HepG2 (cell line): ENCODE measurements around the gene SLC25A45. TPM values are rescaled to one million over a fixed set of nuclear protein-coding genes. Genes with fewer than 3 reads are reported as not detected.
A peak's percentile ranks its signal among the peaks of the same experiment; 100 is the strongest.

Experiments
- ARNTL ChIP-seq: sonication (generic); formaldehyde crosslinking; IDR thresholded peaks from 2 replicates; pipeline ENCODE4 v1.4.0; 2020; ENCODE audit warnings: mild to moderate bottlenecking, missing genetic modification reagents
- ATF3 ChIP-seq: sonication (generic); formaldehyde crosslinking; IDR thresholded peaks from 2 replicates; pipeline ENCODE4 v1.4.0; 2020; ENCODE audit warnings: missing genetic modification reagents
- CEBPZ ChIP-seq: IDR thresholded peaks from 2 replicates; pipeline ENCODE4 v1.6.1; 2012; ENCODE audit warnings: low read length, improper control_type of control experiment
- HMGA1 ChIP-seq: sonication (generic); formaldehyde crosslinking; conservative IDR thresholded peaks from 2 replicates; pipeline ENCODE4 v1.4.0; 2020; ENCODE audit warnings: missing genetic modification reagents
- IRF1 ChIP-seq: sonication (generic); formaldehyde crosslinking; IDR thresholded peaks from 2 replicates; pipeline ENCODE4 v1.4.0; 2020; ENCODE audit warnings: low read depth, mild to moderate bottlenecking, missing genetic modification reagents
- MED8 ChIP-seq: sonication (generic); formaldehyde crosslinking; IDR thresholded peaks from 2 replicates; pipeline ENCODE4 v1.8.1; 2023; ENCODE audit warnings: mild to moderate bottlenecking, missing genetic modification reagents; ENCODE audit not compliant: insufficient replicate concordance
- PHF8 ChIP-seq: sonication (generic); formaldehyde crosslinking; IDR thresholded peaks from 2 replicates; pipeline ENCODE4 v1.5.0; 2020; ENCODE audit warnings: missing genetic modification reagents
- PPARG ChIP-seq: conservative IDR thresholded peaks from 2 replicates; pipeline ENCODE4 v1.6.1; 2016; ENCODE audit warnings: missing biosample characterization, missing genetic modification reagents
- RARG ChIP-seq: sonication (generic); formaldehyde crosslinking; IDR thresholded peaks from 2 replicates; pipeline ENCODE4 v1.4.0; 2020; ENCODE audit warnings: low read depth, mild to moderate bottlenecking, missing genetic modification reagents
- RFX3 ChIP-seq: IDR thresholded peaks from 2 replicates; pipeline ENCODE4 v1.6.1; 2016; ENCODE audit warnings: missing biosample characterization, missing genetic modification reagents
- SCMH1 ChIP-seq: sonication (generic); formaldehyde crosslinking; IDR thresholded peaks from 2 replicates; pipeline ENCODE4 v1.9.0; 2021; ENCODE audit warnings: missing genetic modification reagents, mild to moderate bottlenecking, borderline replicate concordance
- SMARCE1 ChIP-seq: fragments of 450-650 bp; IDR thresholded peaks from 2 replicates; pipeline ENCODE4 v1.6.1; 2017; ENCODE audit warnings: borderline replicate concordance
- U2AF1 ChIP-seq: fragments of 200-400 bp; formaldehyde crosslinking; optimal IDR thresholded peaks from 2 replicates; pipeline ENCODE3; 2017; ENCODE audit warnings: mild to moderate bottlenecking, low read depth, low read length
- XRCC5 ChIP-seq: fragments of 200-400 bp; formaldehyde crosslinking; optimal IDR thresholded peaks from 2 replicates; pipeline ENCODE3; 2017; ENCODE audit warnings: mild to moderate bottlenecking, low read length
- ZNF329 ChIP-seq: sonication (generic); formaldehyde crosslinking; IDR thresholded peaks from 2 replicates; pipeline ENCODE4 v1.9.0; 2021; ENCODE audit warnings: low read depth, mild to moderate bottlenecking, missing genetic modification reagents
- ZNF383 ChIP-seq: sonication (generic); formaldehyde crosslinking; IDR thresholded peaks from 2 replicates; pipeline ENCODE4 v1.4.0; 2020; ENCODE audit warnings: missing genetic modification reagents, mild to moderate bottlenecking, borderline replicate concordance
- ZNF607 ChIP-seq: sonication (generic); formaldehyde crosslinking; IDR thresholded peaks from 2 replicates; pipeline ENCODE4 v1.5.1; 2020; ENCODE audit warnings: missing genetic modification reagents, mild to moderate bottlenecking, borderline replicate concordance
- ZNF629 ChIP-seq: sonication (generic); formaldehyde crosslinking; conservative IDR thresholded peaks from 2 replicates; pipeline ENCODE4 v1.5.0; 2020; ENCODE audit warnings: missing genetic modification reagents
- ZNF792 ChIP-seq: IDR thresholded peaks from 2 replicates; pipeline ENCODE4 v1.6.1; 2016
- ZSCAN20 ChIP-seq: sonication (generic); formaldehyde crosslinking; IDR thresholded peaks from 2 replicates; pipeline ENCODE4 v1.4.0; 2020; ENCODE audit warnings: missing genetic modification reagents, mild to moderate bottlenecking, borderline replicate concordance
- polyA plus RNA-seq, 8 experiments: library from polyadenylated mRNA; depleted of rRNA in 3 of 8; stranded (reverse) in 7 of 8; unstranded in 1 of 8; fragments of >200 nt; fragmentation: Illumina TruSeq in 4 of 8; extraction: Trizol in 4 of 8; gene quantifications; 2 replicates each; pipeline versions ENCODE4 v1.2.1 to v1.2.3, GENCODE V29; 2011 to 2016; ENCODE audit warnings: low read depth in 4 of 8, missing spikeins in 1 of 8, mixed read lengths in 1 of 8; ENCODE audit not compliant: insufficient read depth in 1 of 8
- total RNA-seq, 5 experiments: library from RNA; depleted of rRNA; stranded (reverse); fragments of >200 nt; fragmentation: Illumina TruSeq; extraction: Trizol; gene quantifications; 2 replicates each; pipeline ENCODE4 v1.2.3, GENCODE V29; 2016; ENCODE audit warnings: low read depth in 1 of 5
- TF ChIP-seq, protein P1 (sequence below): IDR thresholded peaks from 2 replicates; pipeline ENCODE4 v1.6.1; 2012; ENCODE audit warnings: low read depth, low read length, improper control_type of control experiment
- TF ChIP-seq, protein P2 (sequence below): sonication (generic); formaldehyde crosslinking; conservative IDR thresholded peaks from 2 replicates; pipeline ENCODE4 v1.4.0; 2020; ENCODE audit warnings: missing genetic modification reagents

The SLC25A45 gene
- total and polyA plus RNA-seq, 2 of the 13 experiments (the other 11 are each of a cell fraction or from before 2014, with no cell fraction given), result 1.2 to 3.4 TPM

- TF ChIP-seq RARG (CRISPR knock-in tag) (no peak), ZNF792 (CRISPR knock-in tag) (peak; percentile 83), XRCC5 (peak; percentile 89), PHF8 (CRISPR knock-in tag) (peak; percentile 66), SCMH1 (CRISPR knock-in tag) (no peak), CEBPZ (no peak), MED8 (CRISPR knock-in tag) (peak; percentile 95), ZNF629 (peak; percentile 42), HMGA1 (CRISPR knock-in tag) (no peak), ZSCAN20 (CRISPR knock-in tag) (peak; percentile 67; the same call in 1 of the 2 replicates), U2AF1 (peak; percentile 85), RFX3 (CRISPR knock-in tag) (no peak), ZNF383 (CRISPR knock-in tag) (no peak), ZNF607 (0 out of 2 replicates have a peak, but pooled peaks have one; percentile 49), ARNTL (CRISPR knock-in tag) (peak; percentile 87), ZNF329 (CRISPR knock-in tag) (peak; percentile 76; the same call in 1 of the 2 replicates), SMARCE1 (no peak), PPARG (CRISPR knock-in tag) (no peak), IRF1 (0 out of 2 replicates have a peak, but pooled peaks have one; percentile 27), ATF3 (no peak)
- TF ChIP-seq, protein P1, sequence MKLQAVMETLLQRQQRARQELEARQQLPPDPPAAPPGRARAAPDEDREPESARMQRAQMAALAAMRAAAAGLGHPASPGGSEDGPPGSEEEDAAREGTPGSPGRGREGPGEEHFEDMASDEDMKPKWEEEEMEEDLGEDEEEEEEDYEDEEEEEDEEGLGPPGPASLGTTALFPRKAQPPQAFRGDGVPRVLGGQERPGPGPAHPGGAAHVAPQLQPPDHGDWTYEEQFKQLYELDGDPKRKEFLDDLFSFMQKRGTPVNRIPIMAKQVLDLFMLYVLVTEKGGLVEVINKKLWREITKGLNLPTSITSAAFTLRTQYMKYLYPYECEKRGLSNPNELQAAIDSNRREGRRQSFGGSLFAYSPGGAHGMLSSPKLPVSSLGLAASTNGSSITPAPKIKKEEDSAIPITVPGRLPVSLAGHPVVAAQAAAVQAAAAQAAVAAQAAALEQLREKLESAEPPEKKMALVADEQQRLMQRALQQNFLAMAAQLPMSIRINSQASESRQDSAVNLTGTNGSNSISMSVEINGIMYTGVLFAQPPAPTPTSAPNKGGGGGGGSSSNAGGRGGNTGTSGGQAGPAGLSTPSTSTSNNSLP, result 0 out of 2 replicates have a peak, but pooled peaks have one; percentile 60
- TF ChIP-seq, protein P2, sequence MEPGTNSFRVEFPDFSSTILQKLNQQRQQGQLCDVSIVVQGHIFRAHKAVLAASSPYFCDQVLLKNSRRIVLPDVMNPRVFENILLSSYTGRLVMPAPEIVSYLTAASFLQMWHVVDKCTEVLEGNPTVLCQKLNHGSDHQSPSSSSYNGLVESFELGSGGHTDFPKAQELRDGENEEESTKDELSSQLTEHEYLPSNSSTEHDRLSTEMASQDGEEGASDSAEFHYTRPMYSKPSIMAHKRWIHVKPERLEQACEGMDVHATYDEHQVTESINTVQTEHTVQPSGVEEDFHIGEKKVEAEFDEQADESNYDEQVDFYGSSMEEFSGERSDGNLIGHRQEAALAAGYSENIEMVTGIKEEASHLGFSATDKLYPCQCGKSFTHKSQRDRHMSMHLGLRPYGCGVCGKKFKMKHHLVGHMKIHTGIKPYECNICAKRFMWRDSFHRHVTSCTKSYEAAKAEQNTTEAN (CRISPR knock-in tag), result 0 out of 2 replicates have a peak, but pooled peaks have one; percentile 29
These were observed 40.4 kb upstream of the SLC25A45 start, which contains the start of gene NEAT1 (continued) for GRCh38 chr11:65422633-65423515.
